ENCODE measurements around the gene PHETA1. TPM values are rescaled to one million over a fixed set of nuclear protein-coding genes. Genes with fewer than 3 reads are reported as not detected.

The PHETA1 gene
- total RNA-seq, 1 donor from 2014 or later, result 18.2 TPM

DNA sequence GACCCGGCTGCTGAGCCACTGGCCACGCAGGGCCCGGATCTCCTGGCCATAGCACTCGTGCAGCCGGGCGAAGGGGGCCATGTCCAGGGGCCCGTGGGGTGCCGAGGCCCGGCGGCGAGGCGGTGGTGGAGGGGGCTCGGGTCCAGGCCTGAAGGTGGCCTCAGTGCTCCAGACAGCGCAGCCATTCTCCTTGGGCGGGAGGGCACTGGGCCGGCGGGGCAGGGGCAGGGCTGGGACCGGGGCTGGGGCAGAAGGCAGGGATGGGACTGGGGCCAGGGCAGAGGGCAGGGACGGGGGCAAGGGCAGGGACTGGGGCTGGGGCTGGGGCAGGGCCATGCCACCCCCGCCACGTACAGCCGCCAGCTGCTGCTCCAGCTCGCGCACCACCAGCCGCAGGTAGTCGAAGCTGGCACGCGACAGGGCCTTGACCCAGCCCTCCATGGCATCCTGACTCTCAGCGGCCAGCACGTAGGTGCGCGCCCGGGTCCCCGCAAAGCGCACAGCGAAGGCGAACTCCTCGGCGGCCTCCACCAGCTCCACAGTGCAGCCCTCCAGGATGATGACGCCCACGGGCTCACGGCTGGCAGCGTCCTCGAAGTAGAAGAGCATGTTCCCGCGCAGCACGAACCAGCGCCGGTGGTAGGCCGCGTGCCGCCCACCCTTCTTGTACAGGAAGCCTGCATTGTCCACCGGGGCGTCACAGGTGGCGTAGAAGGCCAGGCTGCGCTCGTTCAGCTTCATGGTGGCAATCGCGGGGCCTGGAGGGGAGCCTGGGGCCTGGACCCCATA, 6.0 kb downstream of the PHETA1 start:
- no peak overlapping the region for H3K4me3 Mint-ChIP-seq
- H3K27me3 Mint-ChIP-seq (ENCODE audit: low read depth), result no peaks in the 10 kb centered on the region
- peaks cover 9% of the 10 kb centered on the region for H3K4me1 Mint-ChIP-seq
- no peak for DNase-seq (ENCODE audit: low spot score in 2 of 2, unreplicated experiment in 2 of 2)
- TF ChIP-seq, protein P1, sequence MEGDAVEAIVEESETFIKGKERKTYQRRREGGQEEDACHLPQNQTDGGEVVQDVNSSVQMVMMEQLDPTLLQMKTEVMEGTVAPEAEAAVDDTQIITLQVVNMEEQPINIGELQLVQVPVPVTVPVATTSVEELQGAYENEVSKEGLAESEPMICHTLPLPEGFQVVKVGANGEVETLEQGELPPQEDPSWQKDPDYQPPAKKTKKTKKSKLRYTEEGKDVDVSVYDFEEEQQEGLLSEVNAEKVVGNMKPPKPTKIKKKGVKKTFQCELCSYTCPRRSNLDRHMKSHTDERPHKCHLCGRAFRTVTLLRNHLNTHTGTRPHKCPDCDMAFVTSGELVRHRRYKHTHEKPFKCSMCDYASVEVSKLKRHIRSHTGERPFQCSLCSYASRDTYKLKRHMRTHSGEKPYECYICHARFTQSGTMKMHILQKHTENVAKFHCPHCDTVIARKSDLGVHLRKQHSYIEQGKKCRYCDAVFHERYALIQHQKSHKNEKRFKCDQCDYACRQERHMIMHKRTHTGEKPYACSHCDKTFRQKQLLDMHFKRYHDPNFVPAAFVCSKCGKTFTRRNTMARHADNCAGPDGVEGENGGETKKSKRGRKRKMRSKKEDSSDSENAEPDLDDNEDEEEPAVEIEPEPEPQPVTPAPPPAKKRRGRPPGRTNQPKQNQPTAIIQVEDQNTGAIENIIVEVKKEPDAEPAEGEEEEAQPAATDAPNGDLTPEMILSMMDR (IDR thresholded peaks at IDR 0.05; ENCODE audit: unreplicated experiment), result no peak
- peaks cover 3% of the 10 kb centered on the region for H3K36me3 Mint-ChIP-seq
- H3K9me3 Mint-ChIP-seq, result no peaks in the 10 kb centered on the region
- no peak overlapping the region for H3K27ac Mint-ChIP-seq

DNA sequence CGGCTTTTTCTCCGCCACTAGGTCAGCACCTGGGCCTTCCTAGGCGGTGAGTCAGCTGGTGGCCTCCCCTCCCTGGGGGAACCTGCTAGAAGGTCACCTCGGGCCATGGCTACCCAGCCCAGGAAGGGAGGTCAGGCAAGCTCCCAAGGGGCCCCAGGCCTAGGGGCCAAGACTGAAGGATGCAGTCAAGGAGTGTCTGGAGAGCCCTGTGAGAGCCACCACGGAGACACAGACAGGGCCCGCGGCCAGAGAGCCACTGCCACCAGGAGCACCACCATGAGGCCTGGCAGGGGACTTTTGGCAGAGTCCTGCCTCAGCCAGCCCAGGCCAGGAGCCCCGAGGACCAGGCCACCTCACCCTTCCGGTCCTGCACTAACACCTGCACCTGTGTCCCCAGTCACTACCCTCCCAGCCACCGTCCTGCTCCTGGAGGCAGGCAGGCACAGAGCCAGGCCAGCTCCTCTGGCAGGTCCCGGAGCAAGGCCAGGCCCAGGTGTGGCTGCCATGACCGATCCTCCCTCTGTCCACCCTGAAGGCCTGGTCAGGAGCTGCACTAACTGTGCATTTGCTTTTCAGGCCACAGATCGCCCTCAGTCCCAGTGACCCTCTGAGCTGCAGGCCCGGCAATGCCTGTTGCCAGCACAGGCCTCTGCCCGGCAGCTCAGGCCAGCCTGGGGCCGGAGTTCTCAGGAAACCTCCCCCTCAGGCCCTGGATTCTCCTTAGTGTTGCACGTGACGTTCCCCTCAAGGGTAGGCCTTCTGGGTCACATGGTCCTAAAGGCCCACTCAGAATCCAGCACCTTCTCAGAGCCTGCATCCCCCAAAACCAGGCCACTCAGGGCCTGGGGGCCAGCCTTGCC, 6.9 kb downstream of the PHETA1 start:
- peaks cover under 1% of the 10 kb centered on the region for H3K4me1 Mint-ChIP-seq

DNA sequence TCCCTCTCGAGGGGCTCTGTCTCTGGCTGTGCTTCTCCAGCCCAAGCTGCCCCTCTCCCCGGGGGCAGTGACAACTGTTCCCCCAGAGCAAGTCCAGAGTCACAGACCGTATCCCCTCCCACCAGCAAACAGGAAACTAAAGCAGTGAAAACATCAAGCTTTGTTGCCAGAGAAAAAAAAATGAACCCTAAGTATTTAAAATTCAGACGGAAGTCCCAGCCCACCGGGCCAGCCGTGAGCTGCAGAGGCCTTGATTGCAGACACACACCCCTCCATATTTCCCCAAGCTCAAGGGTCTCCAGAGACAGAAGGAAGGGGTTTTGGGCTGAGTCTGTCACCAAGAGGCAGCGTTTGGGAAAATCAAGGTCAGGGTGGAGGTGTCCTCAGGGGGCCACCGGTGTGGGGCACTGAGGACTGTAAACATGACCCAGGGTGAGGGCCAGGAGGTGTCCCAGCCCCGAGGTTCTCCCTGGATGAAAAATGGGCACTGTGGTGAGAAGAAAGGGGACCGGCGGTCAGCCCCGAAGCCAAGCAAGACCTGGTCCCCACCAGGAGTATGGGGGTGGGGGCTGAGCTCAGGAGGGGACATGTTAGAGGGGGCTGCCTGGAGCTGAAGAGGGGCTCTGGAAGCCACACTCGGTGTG, 7.7 kb downstream of the PHETA1 start:
- Mint-ChIP-seq H3K9me3 (no peaks in the 10 kb centered on the region), H3K4me1 (no peaks in the 10 kb centered on the region), H3K4me3 (no peak overlapping the region), H3K27ac (no peak overlapping the region), H3K36me3 (no peaks in the 10 kb centered on the region), H3K27me3 (ENCODE audit: low read depth) (no peaks in the 10 kb centered on the region)
- no peak for DNase-seq (ENCODE audit: low spot score in 2 of 2, unreplicated experiment in 2 of 2)
- TF ChIP-seq, protein P1 (IDR thresholded peaks at IDR 0.05; ENCODE audit: unreplicated experiment), result no peak

More for the DNA sequence above, 6.9 kb downstream of the PHETA1 start:
- Mint-ChIP-seq H3K36me3 (peaks cover 3% of the 10 kb centered on the region), H3K27ac (no peak overlapping the region), H3K27me3 (ENCODE audit: low read depth) (no peaks in the 10 kb centered on the region), H3K9me3 (no peaks in the 10 kb centered on the region), H3K4me3 (no peak overlapping the region)
- TF ChIP-seq, protein P1 (IDR thresholded peaks at IDR 0.05; ENCODE audit: unreplicated experiment), result no peak
- DNase-seq (ENCODE audit: low spot score in 2 of 2, unreplicated experiment in 2 of 2), result no peak

DNA sequence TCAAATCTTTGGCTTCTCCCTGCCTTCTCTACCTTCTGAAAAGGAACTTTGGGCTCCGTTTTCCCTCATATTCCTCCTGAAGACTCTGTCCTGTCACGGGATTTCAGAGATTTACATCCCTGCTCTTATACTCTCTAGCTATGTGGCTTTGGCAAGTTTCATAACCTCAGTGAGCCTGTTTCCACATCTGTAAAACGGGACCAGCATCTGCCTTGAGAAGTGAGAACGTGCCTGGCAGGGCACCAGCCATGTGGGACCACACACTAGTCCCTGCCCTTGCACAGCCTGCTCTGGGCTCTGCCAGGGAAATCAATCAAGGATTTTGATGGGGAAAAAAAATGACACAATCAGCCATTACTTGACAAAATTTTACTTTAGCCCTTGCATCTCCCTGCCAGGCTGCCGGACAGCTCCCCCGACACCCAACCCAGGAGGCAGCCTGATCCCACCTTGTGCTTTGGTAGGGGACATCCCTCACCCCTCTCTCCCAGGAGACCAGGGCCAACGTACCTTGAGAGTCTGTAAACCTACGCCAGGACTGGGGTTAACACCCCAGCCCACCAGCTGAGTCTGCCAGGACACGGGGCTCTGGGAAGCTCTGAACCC, 8.5 kb downstream of the PHETA1 start:
- Mint-ChIP-seq H3K27me3 (ENCODE audit: low read depth) (no peaks in the 10 kb centered on the region), H3K9me3 (no peaks in the 10 kb centered on the region), H3K36me3 (no peaks in the 10 kb centered on the region), H3K4me1 (no peaks in the 10 kb centered on the region), H3K4me3 (no peak overlapping the region), H3K27ac (no peak overlapping the region)
- TF ChIP-seq, protein P1 (IDR thresholded peaks at IDR 0.05; ENCODE audit: unreplicated experiment), result no peak
- DNase-seq (ENCODE audit: low spot score in 2 of 2, unreplicated experiment in 2 of 2), result no peak

DNA sequence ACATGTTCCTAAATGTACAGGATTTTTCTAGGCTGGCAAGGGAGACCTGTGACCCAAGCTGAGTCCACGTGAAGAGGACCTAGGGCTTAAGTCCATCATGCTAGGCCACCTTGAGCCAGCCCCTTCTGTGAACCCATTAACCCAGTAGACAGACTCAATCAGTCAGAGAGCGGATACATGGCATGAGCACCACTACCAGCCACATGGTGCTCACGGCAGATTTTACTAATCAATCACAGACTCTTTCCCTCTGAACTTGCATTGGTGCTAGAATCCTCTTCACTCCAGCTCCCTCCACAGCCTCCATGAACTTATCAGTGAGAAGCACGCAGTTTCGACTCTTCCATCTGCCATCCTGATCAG, 9.0 kb downstream of the PHETA1 start:
- DNase-seq (ENCODE audit: low spot score in 2 of 2, unreplicated experiment in 2 of 2), result no peak
- no peaks in the 10 kb centered on the region for H3K4me1 Mint-ChIP-seq
- H3K27me3 Mint-ChIP-seq (ENCODE audit: low read depth), result no peaks in the 10 kb centered on the region
- no peak overlapping the region for H3K27ac Mint-ChIP-seq
- TF ChIP-seq, protein P1 (IDR thresholded peaks at IDR 0.05; ENCODE audit: unreplicated experiment), result no peak
- no peaks in the 10 kb centered on the region for H3K36me3 Mint-ChIP-seq
- no peak overlapping the region for H3K4me3 Mint-ChIP-seq
- H3K9me3 Mint-ChIP-seq, result no peaks in the 10 kb centered on the region

Measured in mesothelial cell of epicardium (in vitro differentiated cells).